HCT116 (cell line): ENCODE measurements around the gene ZC2HC1C. TPM values are rescaled to one million over a fixed set of nuclear protein-coding genes. Genes with fewer than 3 reads are reported as not detected.

Experiments
- ATAC-seq: fragments of 200-7000 bp; cut with Tn5 transposase; 2 replicates; pipeline ENCODE4 v1.9.1; 2020; ENCODE audit warnings: mild to moderate bottlenecking, moderate library complexity
- BruUV-seq: library from RNA; stranded (reverse); fragments of 400-500 nt; replicated peaks from 2 replicates; lab custom pipeline; 2021; lab: Mats Ljungman, UMichigan
- CTCF ChIA-PET: fragments of 300-600 bp; sonication (Branson Sonifier 250); formaldehyde crosslinking; loops from one replicate; lab custom pipeline; 2021; ENCODE audit warnings: antibody characterized with exemption; lab: Charles Lee
- POLR2A ChIA-PET: fragments of 300-600, 350-600 bp; sonication (Branson Sonifier 250); formaldehyde crosslinking; loops from one replicate; lab custom pipeline; 2021; ENCODE audit warnings: antibody characterized with exemption; lab: Charles Lee
- RAD21 ChIA-PET, 2 experiments: fragments of 300-600 bp; sonication (Branson Sonifier 250); formaldehyde crosslinking; loops; one replicate each; lab custom pipeline; 2023; ENCODE audit warnings: low total read pairs in 2 of 2; ENCODE audit not compliant: uncharacterized antibody in 2 of 2, unreplicated experiment in 2 of 2, low non-redundant PET in 1 of 2; lab: Charles Lee
- DNase-seq: peaks from one replicate; pipeline ENCODE4 v3.0.0-alpha.2; 2010; ENCODE audit warnings: low read depth, low spot score
- H2AFZ ChIP-seq: fragments of 200-600 bp; shearing (Covaris generic), sonication (generic); 2 replicates; pipeline ENCODE4 v1.6.1; 2017; ENCODE audit warnings: low read depth, mixed run types, mixed read lengths, antibody characterized with exemption, low read length; ENCODE audit not compliant: poor library complexity, severe bottlenecking
- H3K27ac ChIP-seq: 2 replicates; pipeline ENCODE4 v1.5.1; 2012; ENCODE audit warnings: low read depth, low read length
- H3K27me3 ChIP-seq: fragments of 200-600 bp; sonication (generic); 2 replicates; pipeline ENCODE4 v1.6.1; 2016; ENCODE audit warnings: mixed run types, low read length, mixed read lengths; ENCODE audit not compliant: insufficient read depth
- H3K36me3 ChIP-seq, 2 experiments: fragments of 200-500 bp in 1 of 2; fragments of 200-600 bp in 1 of 2; sonication (Bioruptor generic) in 1 of 2; sonication (generic) in 1 of 2; 2 replicates each; pipeline versions ENCODE4 v1.5.1 to v1.6.1; 2014 to 2016; ENCODE audit warnings: low read length in 2 of 2, inconsistent platforms in 1 of 2, mixed read lengths in 1 of 2, mixed run types in 1 of 2; ENCODE audit not compliant: insufficient read depth in 2 of 2, control insufficient read depth in 1 of 2
- H3K4me1 ChIP-seq, 2 experiments: fragments of 200-600 bp in 1 of 2; sonication (generic) in 1 of 2; 2 replicates each; pipeline versions ENCODE4 v1.5.1 to v1.6.1; 2012 to 2017; ENCODE audit warnings: low read length in 2 of 2, inconsistent platforms in 1 of 2, mild to moderate bottlenecking in 1 of 2, mixed read lengths in 1 of 2, mixed run types in 1 of 2, moderate library complexity in 1 of 2; ENCODE audit not compliant: insufficient read depth in 2 of 2, control insufficient read depth in 1 of 2
- H3K4me2 ChIP-seq: fragments of 200-600 bp; sonication (generic); 2 replicates; pipeline ENCODE4 v1.6.1; 2017; ENCODE audit warnings: mixed run types, low read length, mixed read lengths
- H3K4me3 ChIP-seq, 2 experiments: fragments of 200-600 bp in 1 of 2; sonication (generic) in 1 of 2; replicated peaks in 1 of 2; 2 replicates each; pipeline ENCODE4 v1.5.1; 2011 to 2016; ENCODE audit warnings: low read length in 2 of 2, control low read depth in 1 of 2, low read depth in 1 of 2, mild to moderate bottlenecking in 1 of 2, mixed read lengths in 1 of 2, mixed run types in 1 of 2
- H3K79me2 ChIP-seq: fragments of 200-600 bp; sonication (generic); 2 replicates; pipeline ENCODE4 v1.6.1; 2017; ENCODE audit warnings: mild to moderate bottlenecking, mixed run types, low read length, moderate library complexity, mixed read lengths; ENCODE audit not compliant: insufficient read depth
- H3K9ac ChIP-seq: fragments of 200-600 bp; sonication (generic); 2 replicates; pipeline ENCODE4 v1.6.1; 2016; ENCODE audit warnings: low read length, mixed read lengths
- H3K9me2 ChIP-seq: fragments of 200-600 bp; sonication (generic), shearing (Covaris generic); 2 replicates; pipeline ENCODE4 v1.6.1; 2017; ENCODE audit warnings: mixed run types, mild to moderate bottlenecking, moderate library complexity; ENCODE audit not compliant: insufficient read depth
- H3K9me3 ChIP-seq, 2 experiments: fragments of 200-500 bp in 1 of 2; fragments of 200-600 bp in 1 of 2; sonication (Bioruptor generic) in 1 of 2; sonication (generic) in 1 of 2; 2 replicates each; pipeline ENCODE4 v1.6.1; 2014 to 2017; ENCODE audit warnings: low read length in 2 of 2, mixed read lengths in 2 of 2, inconsistent platforms in 1 of 2, low read depth in 1 of 2, mild to moderate bottlenecking in 1 of 2, mixed run types in 1 of 2, moderate library complexity in 1 of 2; ENCODE audit not compliant: control insufficient read depth in 1 of 2, insufficient read depth in 1 of 2
- H4K20me1 ChIP-seq: fragments of 200-600 bp; sonication (generic), shearing (Covaris generic); 2 replicates; pipeline ENCODE4 v1.6.1; 2017; ENCODE audit warnings: mixed run types, mild to moderate bottlenecking, moderate library complexity; ENCODE audit not compliant: insufficient read depth
- ATF3 ChIP-seq: IDR thresholded peaks from 2 replicates; pipeline ENCODE4 v1.6.1; 2012
- CBX3 ChIP-seq: IDR thresholded peaks from 2 replicates; pipeline ENCODE4 v1.6.1; 2012; ENCODE audit warnings: low read depth
- EGR1 ChIP-seq: IDR thresholded peaks from 2 replicates; pipeline ENCODE4 v1.6.1; 2012; ENCODE audit warnings: low read depth
- FOSL1 ChIP-seq: IDR thresholded peaks from 2 replicates; pipeline ENCODE4 v1.6.1; 2012; ENCODE audit warnings: low read depth
- SRF ChIP-seq: IDR thresholded peaks from 2 replicates; pipeline ENCODE4 v1.6.1; 2012; ENCODE audit warnings: low read depth
- TCF7L2 ChIP-seq: IDR thresholded peaks from 2 replicates; pipeline ENCODE4 v1.7.0; 2011; ENCODE audit warnings: borderline replicate concordance, inconsistent platforms; ENCODE audit not compliant: insufficient read depth, insufficient read length; ENCODE audit errors: extremely low read depth
- ZNF274 ChIP-seq: fragments of 200-500 bp; sonication (Bioruptor generic); IDR thresholded peaks from 2 replicates; pipeline ENCODE4 v1.6.1; 2014; ENCODE audit warnings: mild to moderate bottlenecking, low read depth, low read length, inconsistent platforms
- intact Hi-C: fragments of 100-400 bp; cut with micrococcal nuclease; formaldehyde crosslinking; loops from 2 replicates; pipeline ENCODE4 v1.10.0; 2022
- total RNA-seq: library from RNA; stranded (reverse); gene quantifications from one replicate; pipeline ENCODE4 v1.2.1, GENCODE V29; 2021; ENCODE audit not compliant: unreplicated experiment
- TF ChIP-seq, protein P1 (sequence below): IDR thresholded peaks from 2 replicates; pipeline ENCODE4 v1.6.1; 2012; ENCODE audit warnings: low read depth

Gene ZC2HC1C
- total RNA-seq, 1 experiment from 2014 or later: 0.98 TPM

GRCh38 chr14:75098682-75099081, 29.2 kb downstream of the ZC2HC1C start:
- no peak for TF ChIP-seq ZNF274
- no peak for TF ChIP-seq SRF
- no peak for TF ChIP-seq CBX3
- TF ChIP-seq TCF7L2: no peak
- no peak for TF ChIP-seq FOSL1
- TF ChIP-seq, protein P1, sequence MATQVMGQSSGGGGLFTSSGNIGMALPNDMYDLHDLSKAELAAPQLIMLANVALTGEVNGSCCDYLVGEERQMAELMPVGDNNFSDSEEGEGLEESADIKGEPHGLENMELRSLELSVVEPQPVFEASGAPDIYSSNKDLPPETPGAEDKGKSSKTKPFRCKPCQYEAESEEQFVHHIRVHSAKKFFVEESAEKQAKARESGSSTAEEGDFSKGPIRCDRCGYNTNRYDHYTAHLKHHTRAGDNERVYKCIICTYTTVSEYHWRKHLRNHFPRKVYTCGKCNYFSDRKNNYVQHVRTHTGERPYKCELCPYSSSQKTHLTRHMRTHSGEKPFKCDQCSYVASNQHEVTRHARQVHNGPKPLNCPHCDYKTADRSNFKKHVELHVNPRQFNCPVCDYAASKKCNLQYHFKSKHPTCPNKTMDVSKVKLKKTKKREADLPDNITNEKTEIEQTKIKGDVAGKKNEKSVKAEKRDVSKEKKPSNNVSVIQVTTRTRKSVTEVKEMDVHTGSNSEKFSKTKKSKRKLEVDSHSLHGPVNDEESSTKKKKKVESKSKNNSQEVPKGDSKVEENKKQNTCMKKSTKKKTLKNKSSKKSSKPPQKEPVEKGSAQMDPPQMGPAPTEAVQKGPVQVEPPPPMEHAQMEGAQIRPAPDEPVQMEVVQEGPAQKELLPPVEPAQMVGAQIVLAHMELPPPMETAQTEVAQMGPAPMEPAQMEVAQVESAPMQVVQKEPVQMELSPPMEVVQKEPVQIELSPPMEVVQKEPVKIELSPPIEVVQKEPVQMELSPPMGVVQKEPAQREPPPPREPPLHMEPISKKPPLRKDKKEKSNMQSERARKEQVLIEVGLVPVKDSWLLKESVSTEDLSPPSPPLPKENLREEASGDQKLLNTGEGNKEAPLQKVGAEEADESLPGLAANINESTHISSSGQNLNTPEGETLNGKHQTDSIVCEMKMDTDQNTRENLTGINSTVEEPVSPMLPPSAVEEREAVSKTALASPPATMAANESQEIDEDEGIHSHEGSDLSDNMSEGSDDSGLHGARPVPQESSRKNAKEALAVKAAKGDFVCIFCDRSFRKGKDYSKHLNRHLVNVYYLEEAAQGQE: no peak
- no peak for TF ChIP-seq EGR1
- TF ChIP-seq ATF3: no peak
- TF ChIP-seq, all 23 proteins: peak for 0
- Histone ChIP-seq H3K9ac (no peak overlapping the region), H3K4me2 (no peak overlapping the region), H3K79me2 (no peaks in the 10 kb centered on the region), H3K9me2 (no peaks in the 10 kb centered on the region), H3K9me3 (no peaks in the 10 kb centered on the region), H3K27me3 (no peaks in the 10 kb centered on the region), H3K27ac (no peak overlapping the region), H3K4me1 (no peaks in the 10 kb centered on the region), H3K4me3 (no peak overlapping the region), H3K36me3 (peaks cover 31 to 50% of the 10 kb centered on the region in 2 experiments), H4K20me1 (no peaks in the 10 kb centered on the region), H2AFZ (no peak overlapping the region)
- intact Hi-C loops: no loop called here
- CTCF ChIA-PET: no interaction called here
- POLR2A ChIA-PET: no interaction called here
- RAD21 ChIA-PET: no interaction called here
- no peak for DNase-seq
- BruUV-seq: no TSS peak
- no peak for ATAC-seq
